ENCODE results near the gene SHC2.
"Not testable (repeated sequence)": the region's sequence is repeated elsewhere in the genome, so short reads cannot be mapped to it uniquely, and the experiment has no call there.

DNA sequence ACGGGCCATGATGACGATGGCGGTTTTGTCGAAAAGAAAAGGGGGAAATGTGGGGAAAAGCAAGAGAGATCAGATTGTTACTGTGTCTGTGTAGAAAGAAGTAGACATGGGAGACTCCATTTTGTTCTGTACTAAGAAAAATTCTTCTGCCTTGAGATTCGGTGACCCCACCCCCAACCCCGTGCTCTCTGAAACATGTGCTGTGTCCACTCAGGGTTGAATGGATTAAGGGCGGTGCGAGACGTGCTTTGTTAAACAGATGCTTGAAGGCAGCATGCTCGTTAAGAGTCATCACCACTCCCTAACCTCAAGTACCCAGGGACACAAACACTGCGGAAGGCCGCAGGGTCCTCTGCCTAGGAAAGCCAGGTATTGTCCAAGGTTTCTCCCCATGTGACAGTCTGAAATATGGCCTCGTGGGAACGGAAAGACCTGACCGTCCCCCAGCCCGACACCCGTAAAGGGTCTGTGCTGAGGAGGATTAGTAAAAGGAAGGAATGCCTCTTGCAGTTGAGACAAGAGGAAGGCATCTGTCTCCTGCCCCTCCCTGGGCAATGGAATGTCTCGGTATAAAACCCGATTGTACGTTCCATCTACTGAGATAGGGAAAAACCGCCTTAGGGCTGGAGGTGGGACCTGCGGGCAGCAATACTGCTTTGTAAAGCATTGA is 74.1 kb downstream of the SHC2 start:
- TF ChIP-seq, protein P1, sequence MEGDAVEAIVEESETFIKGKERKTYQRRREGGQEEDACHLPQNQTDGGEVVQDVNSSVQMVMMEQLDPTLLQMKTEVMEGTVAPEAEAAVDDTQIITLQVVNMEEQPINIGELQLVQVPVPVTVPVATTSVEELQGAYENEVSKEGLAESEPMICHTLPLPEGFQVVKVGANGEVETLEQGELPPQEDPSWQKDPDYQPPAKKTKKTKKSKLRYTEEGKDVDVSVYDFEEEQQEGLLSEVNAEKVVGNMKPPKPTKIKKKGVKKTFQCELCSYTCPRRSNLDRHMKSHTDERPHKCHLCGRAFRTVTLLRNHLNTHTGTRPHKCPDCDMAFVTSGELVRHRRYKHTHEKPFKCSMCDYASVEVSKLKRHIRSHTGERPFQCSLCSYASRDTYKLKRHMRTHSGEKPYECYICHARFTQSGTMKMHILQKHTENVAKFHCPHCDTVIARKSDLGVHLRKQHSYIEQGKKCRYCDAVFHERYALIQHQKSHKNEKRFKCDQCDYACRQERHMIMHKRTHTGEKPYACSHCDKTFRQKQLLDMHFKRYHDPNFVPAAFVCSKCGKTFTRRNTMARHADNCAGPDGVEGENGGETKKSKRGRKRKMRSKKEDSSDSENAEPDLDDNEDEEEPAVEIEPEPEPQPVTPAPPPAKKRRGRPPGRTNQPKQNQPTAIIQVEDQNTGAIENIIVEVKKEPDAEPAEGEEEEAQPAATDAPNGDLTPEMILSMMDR (conservative IDR thresholded peaks at IDR 0.05; ENCODE audit: low read depth, low read length), result not testable (repeated sequence)
- TF ChIP-seq EZH2 (IDR thresholded peaks at IDR 0.05; ENCODE audit: borderline replicate concordance, low read depth, low read length, poor library complexity, severe bottlenecking), result not testable (repeated sequence)
